ENCODE data around the gene ZNF304.

GRCh38 chr19:57327993-57328392, 23.1 kb upstream of the ZNF304 start:
- TF ChIP-seq CTCF (IDR thresholded peaks at IDR 0.05): no peak
- no peak for TF ChIP-seq POLR2A (IDR thresholded peaks at IDR 0.05)
